BE2C (cell line): ENCODE measurements around the gene SGO1.
"Not testable (repeated sequence)": the region's sequence is repeated elsewhere in the genome, so short reads cannot be mapped to it uniquely, and the experiment has no call there.

Experiments
- DNase-seq: peaks from one replicate; pipeline ENCODE4 v3.0.0-alpha.2; 2020
- H3K27me3 ChIP-seq: fragments of 250-450 bp; sonication (Bioruptor Pico); 2 replicates; pipeline ENCODE4 v1.5.1; 2020; ENCODE audit warnings: mild to moderate bottlenecking
- H3K36me3 ChIP-seq: fragments of 250-450 bp; sonication (Bioruptor Pico); 2 replicates; pipeline ENCODE4 v1.5.1; 2020; ENCODE audit warnings: mild to moderate bottlenecking
- H3K4me1 ChIP-seq: fragments of 250-450 bp; sonication (Bioruptor Pico); 2 replicates; pipeline ENCODE4 v1.5.1; 2020
- H3K4me3 ChIP-seq: 2 replicates; pipeline ENCODE4 v1.5.1; 2011; ENCODE audit warnings: low read depth, low read length
- H3K9me3 ChIP-seq: fragments of 250-450 bp; sonication (Bioruptor Pico); 2 replicates; pipeline ENCODE4 v1.5.1; 2020
- CTCF ChIP-seq: IDR thresholded peaks from 2 replicates; pipeline ENCODE4 v1.5.1; 2012; ENCODE audit warnings: mild to moderate bottlenecking, low read depth, low read length

SGO1 gene

GRCh38 chr3:20222274-20222673 is 36.3 kb upstream of the SGO1 start:
- Histone ChIP-seq H3K36me3 (no peaks in the 10 kb centered on the region), H3K27me3 (no peaks in the 10 kb centered on the region), H3K4me1 (no peaks in the 10 kb centered on the region), H3K9me3 (no peaks in the 10 kb centered on the region), H3K4me3 (no peak overlapping the region)
- no peak for DNase-seq
- no peak for TF ChIP-seq CTCF

GRCh38 chr3:20218215-20218614 is 32.2 kb upstream of the SGO1 start:
- H3K36me3 ChIP-seq, result no peaks in the 10 kb centered on the region
- no peak overlapping the region for H3K4me3 ChIP-seq
- no peaks in the 10 kb centered on the region for H3K4me1 ChIP-seq
- no peaks in the 10 kb centered on the region for H3K27me3 ChIP-seq
- no peaks in the 10 kb centered on the region for H3K9me3 ChIP-seq
- TF ChIP-seq CTCF, result no peak
- DNase-seq, result no peak

GRCh38 chr3:20215636-20216035 is 29.6 kb upstream of the SGO1 start:
- no peak for DNase-seq
- Histone ChIP-seq H3K4me3 (no peak overlapping the region), H3K27me3 (no peaks in the 10 kb centered on the region), H3K4me1 (no peaks in the 10 kb centered on the region), H3K9me3 (no peaks in the 10 kb centered on the region), H3K36me3 (no peaks in the 10 kb centered on the region)
- no peak for TF ChIP-seq CTCF

GRCh38 chr3:20213491-20213890 is 27.5 kb upstream of the SGO1 start:
- H3K4me3 ChIP-seq, DNase-seq, H3K9me3 ChIP-seq, H3K27me3 ChIP-seq, H3K36me3 ChIP-seq, H3K4me1 ChIP-seq: not testable (repeated sequence)

GRCh38 chr3:20207945-20208344 is 21.9 kb upstream of the SGO1 start:
- H3K36me3 ChIP-seq, H3K4me3 ChIP-seq, H3K27me3 ChIP-seq: not testable (repeated sequence)

GRCh38 chr3:20205898-20206297 is 19.9 kb upstream of the SGO1 start:
- H3K36me3 ChIP-seq, H3K9me3 ChIP-seq, H3K4me1 ChIP-seq, H3K27me3 ChIP-seq, DNase-seq, H3K4me3 ChIP-seq: not testable (repeated sequence)

More at GRCh38 chr3:20207945-20208344, 21.9 kb upstream of the SGO1 start:
- not testable (repeated sequence) for DNase-seq, H3K4me1 ChIP-seq, H3K9me3 ChIP-seq

- H3K27me3 ChIP-seq, result no peaks in the 10 kb centered on the region
- H3K4me3 ChIP-seq, result no peak overlapping the region
- no peaks in the 10 kb centered on the region for H3K36me3 ChIP-seq
- TF ChIP-seq CTCF, result no peak
- no peaks in the 10 kb centered on the region for H3K4me1 ChIP-seq
- no peaks in the 10 kb centered on the region for H3K9me3 ChIP-seq
- DNase-seq, result no peak
Measured at GRCh38 chr3:20201143-20201542, 15.1 kb upstream of the SGO1 start.

GRCh38 chr3:20197775-20198174 is 11.8 kb upstream of the SGO1 start:
- Histone ChIP-seq H3K36me3 (no peaks in the 10 kb centered on the region), H3K27me3 (no peaks in the 10 kb centered on the region), H3K9me3 (no peaks in the 10 kb centered on the region), H3K4me3 (no peak overlapping the region), H3K4me1 (no peaks in the 10 kb centered on the region)
- no peak for DNase-seq
- TF ChIP-seq CTCF, result no peak
